SIG-M5 treated with dmso at 0.1 percent for 504 hours (cell line): ENCODE measurements around the gene PRRC2B.
"Not testable (repeated sequence)": the region's sequence is repeated elsewhere in the genome, so short reads cannot be mapped to it uniquely, and the experiment has no call there.

Source experiments
- DNase-seq: peaks from one replicate; lab custom pipeline; 2025; ENCODE audit not compliant: unreplicated experiment; lab: John Stamatoyannopoulos, UW

Gene PRRC2B

GRCh38 chr9:131503626-131504465 lies 110.0 kb downstream of the PRRC2B start:
- DNase-seq: peak; percentile 57

DNA sequence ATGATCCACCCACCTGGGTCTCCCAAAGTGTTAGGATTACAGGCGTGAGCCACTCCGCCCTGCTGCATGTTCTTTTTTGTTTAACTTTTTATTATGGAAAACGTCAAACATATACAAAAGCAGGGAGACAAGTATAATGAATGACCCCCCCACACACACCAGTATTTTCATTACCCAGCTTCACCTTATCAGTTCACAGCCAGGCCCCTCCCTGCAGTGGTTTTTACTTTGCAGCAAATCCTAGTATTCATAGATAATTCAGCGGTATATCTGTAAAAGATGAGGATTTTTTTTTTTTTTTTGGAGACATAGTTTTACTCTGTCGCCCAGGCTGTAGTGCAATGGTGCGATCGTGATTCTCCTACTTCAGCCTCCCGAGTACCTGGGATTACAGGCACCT lies 111.1 kb downstream of the PRRC2B start:
- no peak for DNase-seq

GRCh38 chr9:131511416-131511815 lies 117.5 kb downstream of the PRRC2B start:
- DNase-seq: no peak

GRCh38 chr9:131511880-131512279 lies 118.0 kb downstream of the PRRC2B start:
- DNase-seq: no peak

DNA sequence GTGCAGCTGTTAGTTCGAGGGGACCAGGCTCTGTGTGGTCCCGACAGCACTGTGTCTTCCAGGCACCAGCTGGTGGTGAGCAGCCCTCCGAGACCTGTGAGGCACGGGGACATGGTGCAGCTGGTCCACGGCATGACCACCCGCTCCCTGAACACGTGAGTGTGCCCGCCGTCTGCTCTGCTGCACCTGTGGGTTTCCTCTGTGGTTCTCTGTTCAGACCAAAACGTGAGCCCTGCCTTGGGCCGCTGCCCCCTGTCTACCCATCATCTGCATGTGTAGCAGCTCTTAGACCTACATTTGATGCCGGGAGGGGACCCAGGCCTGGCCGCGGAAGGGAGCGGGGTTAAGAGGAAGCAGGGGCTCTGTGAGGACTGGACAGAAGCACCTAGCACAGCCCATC lies 119.3 kb downstream of the PRRC2B start:
- no peak for DNase-seq

DNA sequence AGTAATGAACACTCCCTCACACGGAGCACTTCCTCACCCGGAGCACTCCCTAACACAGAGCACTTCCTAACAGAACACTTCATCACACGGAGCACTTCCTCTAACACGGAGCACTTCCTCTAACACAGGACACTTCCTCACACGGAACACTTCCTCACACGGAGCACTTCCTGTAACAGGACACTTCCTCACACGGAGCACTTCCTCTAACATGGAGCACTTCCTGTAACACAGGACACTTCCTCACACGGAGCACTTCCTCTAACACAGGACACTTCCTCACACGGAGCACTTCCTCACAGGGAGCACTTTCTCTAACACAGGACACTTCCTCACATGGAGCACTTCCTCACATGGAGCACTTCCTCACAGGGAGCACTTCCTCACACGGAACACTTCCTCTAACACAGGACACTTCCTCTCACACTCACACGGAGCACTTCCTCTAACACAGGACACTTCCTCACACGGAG lies 121.7 kb downstream of the PRRC2B start:
- not testable (repeated sequence) for DNase-seq

DNA sequence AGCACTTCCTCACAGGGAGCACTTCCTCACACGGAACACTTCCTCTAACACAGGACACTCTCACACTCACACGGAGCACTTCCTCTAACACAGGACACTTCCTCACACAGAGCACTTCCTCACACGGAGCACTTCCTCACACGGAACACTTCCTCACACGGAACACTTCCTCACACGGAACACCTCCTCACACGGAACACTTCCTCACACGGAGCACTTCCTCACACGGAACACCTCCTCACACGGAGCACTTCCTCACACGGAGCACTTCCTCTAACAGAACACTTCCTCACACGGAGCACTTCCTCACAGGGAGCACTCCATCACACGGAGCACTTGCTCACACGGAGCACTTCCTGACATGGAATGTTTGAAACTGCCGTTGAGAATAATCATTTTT lies 122.2 kb downstream of the PRRC2B start:
- no peak for DNase-seq

DNA sequence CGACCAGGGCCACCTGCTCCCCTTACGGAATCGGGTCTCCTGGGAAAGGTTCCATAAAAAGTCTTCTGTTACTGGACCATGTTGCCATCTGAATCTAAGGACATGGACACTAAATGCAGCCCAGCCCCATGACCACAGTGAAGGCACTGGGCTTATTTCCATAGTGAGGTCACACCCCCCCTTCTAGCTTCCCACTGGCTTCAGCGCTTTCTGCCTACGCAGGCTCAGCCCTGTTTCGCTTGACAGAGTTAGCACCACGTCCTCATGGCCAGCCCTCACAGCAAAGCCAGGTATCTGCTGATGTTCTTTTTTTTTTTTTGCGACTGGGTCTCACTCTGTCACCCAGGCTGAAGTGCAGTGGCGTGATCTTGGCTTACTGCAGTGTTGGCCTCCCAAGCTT lies 123.0 kb downstream of the PRRC2B start:
- no peak for DNase-seq

DNA sequence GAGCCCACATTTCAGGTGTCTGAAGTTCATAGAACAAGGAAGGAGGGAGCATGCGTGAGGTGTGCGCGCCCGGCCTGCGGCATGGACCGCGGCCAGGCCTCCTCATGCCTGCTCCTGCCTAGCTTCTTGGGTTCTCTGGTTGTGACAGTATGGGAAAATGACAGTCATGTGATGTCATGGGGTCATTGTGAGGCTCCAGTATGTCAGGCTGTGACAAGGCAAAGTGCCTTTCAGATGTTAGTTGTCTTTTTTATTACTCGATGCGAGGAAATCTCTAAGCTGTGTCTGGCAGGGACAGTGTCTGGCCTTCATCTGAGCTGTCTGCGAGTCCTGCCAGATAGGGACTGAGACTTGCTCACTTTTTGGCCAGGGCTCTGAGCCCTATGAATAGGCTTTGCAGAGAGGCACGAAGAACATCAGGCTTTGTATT lies 123.9 kb downstream of the PRRC2B start:
- no peak for DNase-seq

DNA sequence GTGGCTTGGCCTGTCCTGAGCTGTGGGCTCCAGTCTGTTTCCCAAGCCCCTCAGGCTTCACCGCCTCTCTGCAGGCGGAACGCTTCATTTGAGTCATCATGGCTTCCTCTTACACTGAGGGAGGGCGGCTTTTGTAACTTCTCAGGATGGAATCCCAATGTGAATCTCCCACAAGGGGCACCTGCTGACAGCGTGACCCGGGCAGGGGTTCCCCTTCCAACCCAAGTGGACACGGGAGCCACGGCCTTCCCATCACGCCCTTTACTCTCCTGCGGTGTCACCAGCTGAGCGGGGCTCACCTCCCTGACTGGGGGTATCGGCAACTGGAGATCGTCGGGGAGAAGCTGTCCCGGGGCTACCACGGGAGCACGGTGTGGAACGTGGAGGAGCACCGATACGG lies 124.7 kb downstream of the PRRC2B start:
- no peak for DNase-seq

GRCh38 chr9:131520503-131520902 lies 126.6 kb downstream of the PRRC2B start:
- no peak for DNase-seq

- DNase-seq: no peak
Measured at GRCh38 chr9:131521203-131521602, 127.3 kb downstream of the PRRC2B start.

DNA sequence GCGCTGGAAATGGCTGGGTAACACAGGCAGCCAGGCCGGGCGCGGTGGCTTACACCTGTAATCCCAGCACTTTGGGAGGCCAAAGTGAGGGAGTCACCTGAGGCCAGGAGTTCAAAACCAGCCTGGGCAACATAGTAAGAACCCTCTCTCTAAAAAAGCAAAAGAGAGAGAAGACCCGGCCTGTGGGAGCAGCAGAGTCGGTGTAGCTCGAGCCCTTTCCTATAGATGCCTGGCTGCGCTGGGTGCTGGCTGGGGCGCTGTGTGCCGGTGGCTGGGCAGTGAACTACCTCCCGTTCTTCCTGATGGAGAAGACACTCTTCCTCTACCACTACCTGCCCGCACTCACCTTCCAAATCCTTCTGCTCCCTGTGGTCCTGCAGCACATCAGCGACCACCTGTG lies 127.9 kb downstream of the PRRC2B start:
- no peak for DNase-seq

GRCh38 chr9:131522257-131523085 lies 128.6 kb downstream of the PRRC2B start:
- DNase-seq: no peak

GRCh38 chr9:131523086-131523388 lies 129.2 kb downstream of the PRRC2B start:
- no peak for DNase-seq

GRCh38 chr9:131523451-131524435 lies 129.9 kb downstream of the PRRC2B start:
- DNase-seq: no peak

GRCh38 chr9:131524665-131525315 lies 130.9 kb downstream of the PRRC2B start:
- DNase-seq: no peak

DNA sequence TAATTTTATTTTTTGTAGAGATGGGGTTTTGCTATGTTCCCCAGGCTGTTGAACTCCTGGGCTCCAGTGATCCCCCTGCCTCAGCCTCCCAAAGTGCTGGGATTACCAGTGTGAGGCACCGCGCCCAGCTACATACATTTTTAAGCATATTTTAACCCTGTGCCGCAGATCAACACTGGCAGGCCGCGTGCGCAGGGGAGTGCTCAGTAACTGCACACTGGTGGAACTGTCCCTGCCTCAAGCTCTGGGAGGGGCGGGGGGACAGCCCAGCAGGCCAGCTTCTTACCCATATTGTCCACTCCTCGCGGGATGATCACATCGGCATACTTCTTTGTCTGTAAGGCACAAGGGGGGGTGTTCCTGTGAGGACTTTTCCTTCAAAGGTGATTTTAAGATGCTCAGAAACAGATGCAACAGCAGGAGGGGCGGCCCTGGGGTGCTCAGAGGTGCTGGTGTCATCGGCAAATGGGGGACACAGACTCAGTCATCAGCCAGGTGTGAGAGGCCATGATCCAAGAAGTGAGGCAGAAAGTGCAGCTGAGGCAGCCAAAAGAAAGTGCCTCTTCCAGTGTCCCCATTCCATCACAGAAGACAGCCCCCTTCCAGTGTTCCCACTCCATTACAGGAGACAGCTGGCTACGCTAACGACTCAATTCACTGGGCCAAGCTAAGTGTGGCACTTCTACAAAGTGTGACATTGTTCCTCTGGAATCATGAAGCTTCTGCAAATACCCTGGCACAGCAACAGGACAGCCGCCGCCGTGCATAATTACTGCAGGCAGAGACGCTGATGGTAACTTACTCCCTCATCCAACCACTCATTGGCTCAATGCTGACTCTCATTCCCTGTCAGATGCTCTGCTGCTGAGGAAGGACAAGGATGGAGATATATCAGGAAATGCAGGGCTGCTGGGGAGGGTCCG lies 132.0 kb downstream of the PRRC2B start:
- no peak for DNase-seq

GRCh38 chr9:131528186-131528585 lies 134.3 kb downstream of the PRRC2B start:
- DNase-seq: no peak
